Small intestine (tissue), 7 donors: ENCODE data around the gene CFC1. TPM values are rescaled to one million over a fixed set of nuclear protein-coding genes. Genes with fewer than 3 reads are reported as not detected.
"Not testable (repeated sequence)": the region's sequence is repeated elsewhere in the genome, so short reads cannot be mapped to it uniquely, and the experiment has no call there.

Experiments used
- DNase-seq, 2 donors: peaks; one replicate each; pipeline versions ENCODE4 v3.0.0 to v3.0.0-alpha.2; 2013
- FAIRE-seq: peaks from 2 replicates; lab custom pipeline; 2012; peaks lifted over from hg19 to GRCh38; lab: Jason Lieb, UNC
- H3K27ac ChIP-seq, 3 donors: one replicate each; pipeline ENCODE4 v1.5.1; 2013; ENCODE audit warnings: low read length in 2 of 3, mild to moderate bottlenecking in 2 of 3, control low read depth in 1 of 3, inconsistent platforms in 1 of 3, low read depth in 1 of 3, moderate library complexity in 1 of 3
- H3K27me3 ChIP-seq, 3 donors: one replicate each; pipeline ENCODE4 v1.6.1; 2013; ENCODE audit warnings: low read length in 3 of 3, inconsistent platforms in 1 of 3; ENCODE audit not compliant: control insufficient read depth in 3 of 3, insufficient read depth in 3 of 3
- H3K36me3 ChIP-seq, 3 donors: one replicate each; pipeline ENCODE4 v1.6.1; 2013; ENCODE audit warnings: low read length in 3 of 3, inconsistent platforms in 1 of 3, low read depth in 1 of 3, mild to moderate bottlenecking in 1 of 3, moderate library complexity in 1 of 3; ENCODE audit not compliant: control insufficient read depth in 3 of 3, insufficient read depth in 2 of 3
- H3K4me1 ChIP-seq, 3 donors: one replicate each; pipeline ENCODE4 v1.6.1; 2013; ENCODE audit warnings: low read length in 2 of 3, inconsistent platforms in 1 of 3, low read depth in 1 of 3, mild to moderate bottlenecking in 1 of 3, moderate library complexity in 1 of 3; ENCODE audit not compliant: control insufficient read depth in 3 of 3, insufficient read depth in 2 of 3
- H3K4me3 ChIP-seq, 3 donors: one replicate each; pipeline ENCODE4 v1.5.1; 2013; ENCODE audit warnings: low read length in 3 of 3, control low read depth in 1 of 3, inconsistent platforms in 1 of 3, low read depth in 1 of 3, mild to moderate bottlenecking in 1 of 3, moderate library complexity in 1 of 3
- H3K9me3 ChIP-seq, 2 donors: one replicate each; pipeline ENCODE4 v1.6.1; 2013; ENCODE audit warnings: low read depth in 1 of 2, low read length in 1 of 2; ENCODE audit not compliant: control insufficient read depth in 2 of 2, insufficient read depth in 1 of 2
- WGBS, 3 donors: extraction: QIAGEN DNeasy Blood & Tissue Kit; methylation state at CpG; one replicate each; pipeline ENCODE4 v1.1.7; 2013; 5-methylcytosine and 5-hydroxymethylcytosine counted together
- polyA plus RNA-seq, 4 donors: library from polyadenylated mRNA; stranded (reverse) in 3 of 4; unstranded in 1 of 4; fragments of 200-250 nt in 3 of 4; fragments of 120-200 nt in 1 of 4; gene quantifications; one replicate each; pipeline versions ENCODE4 v1.2.1 to v1.2.3, GENCODE V29; 2013
- donor health status: healthy with polysubstance abuse.
- donor health status: control.
- donor health status: control.
- donor health status: Bipolar disorder and iron deficiency.
- donor health status: healthy.

Gene CFC1
- polyA plus RNA-seq, 4 donors = 0.18 to 3.1 (median 1.1) TPM; not detected in 1

GRCh38 chr2:130544978-130545377 lies 54.4 kb downstream of the CFC1 start:
- not testable (repeated sequence) for DNase-seq, H3K4me1 ChIP-seq, FAIRE-seq, H3K9me3 ChIP-seq, H3K36me3 ChIP-seq, H3K4me3 ChIP-seq, H3K27ac ChIP-seq, H3K27me3 ChIP-seq
- WGBS, 3 donors = no CpG with 5 or more reads among the region's 5 CpGs

- H3K27me3 ChIP-seq, H3K36me3 ChIP-seq, H3K4me3 ChIP-seq, H3K27ac ChIP-seq, H3K4me1 ChIP-seq, H3K9me3 ChIP-seq, DNase-seq, FAIRE-seq: not testable (repeated sequence)
- 80% methylated on average over 1 of the region's 12 CpGs; no CpG with 5 or more reads in 2 of the 3 donors for WGBS, 3 donors
Observed at GRCh38 chr2:130543785-130544528, 55.4 kb downstream of the CFC1 start.

- not testable (repeated sequence) for DNase-seq, H3K27me3 ChIP-seq, H3K36me3 ChIP-seq, H3K4me1 ChIP-seq, H3K27ac ChIP-seq, FAIRE-seq, H3K4me3 ChIP-seq, H3K9me3 ChIP-seq
- no CpG with 5 or more reads among the region's 4 CpGs for WGBS, 3 donors
Observed at GRCh38 chr2:130542789-130543188, 56.6 kb downstream of the CFC1 start.

Other genes starting within 250 kb of the CFC1 start
- gene PTPN18, start 243.5 kb downstream of the CFC1 start, polyA plus RNA-seq = 100 to 1,000 TPM in 1 of 4 donors, 10 to 100 TPM in 3; 58.6 to 105 (median 66.5) TPM
- under 1 TPM in 2 of 4 donors, not detected in 2; 0.01 to 0.19 TPM for gene POTEI, start 90.2 kb downstream of the CFC1 start, polyA plus RNA-seq
- gene CFC1B, start 78.4 kb downstream of the CFC1 start, polyA plus RNA-seq = not detected
- gene POTEJ, start 11.9 kb upstream of the CFC1 start, polyA plus RNA-seq = under 1 TPM in 1 of 4 donors, not detected in 3; 0.10 TPM
- under 1 TPM in 2 of 4 donors, not detected in 2; 0.04 to 0.22 TPM for gene GPR148, start 129.5 kb upstream of the CFC1 start, polyA plus RNA-seq
- gene AMER3, start 156.0 kb upstream of the CFC1 start, polyA plus RNA-seq = under 1 TPM in 2 of 4 donors, not detected in 2; 0.45 to 0.99 TPM
- 1 to 10 TPM in 1 of 4 donors, under 1 TPM in 2, not detected in 1; 0.22 to 2.8 (median 0.83) TPM for gene ARHGEF4, start 237.3 kb upstream of the CFC1 start, polyA plus RNA-seq